GM12873 (cell line): ENCODE results near the gene TAS2R20.
A peak's percentile ranks its signal among the peaks of the same experiment; 100 is the strongest.

Experiments used
- TF ChIP-seq, protein P1 (sequence below): IDR thresholded peaks from 2 replicates; pipeline ENCODE4 v1.5.1; 2012; ENCODE audit warnings: low read depth, mild to moderate bottlenecking, moderate library complexity, low read length, control low read depth; ENCODE audit not compliant: insufficient read depth; ENCODE audit errors: missing control alignments

TAS2R20 gene, protein sequence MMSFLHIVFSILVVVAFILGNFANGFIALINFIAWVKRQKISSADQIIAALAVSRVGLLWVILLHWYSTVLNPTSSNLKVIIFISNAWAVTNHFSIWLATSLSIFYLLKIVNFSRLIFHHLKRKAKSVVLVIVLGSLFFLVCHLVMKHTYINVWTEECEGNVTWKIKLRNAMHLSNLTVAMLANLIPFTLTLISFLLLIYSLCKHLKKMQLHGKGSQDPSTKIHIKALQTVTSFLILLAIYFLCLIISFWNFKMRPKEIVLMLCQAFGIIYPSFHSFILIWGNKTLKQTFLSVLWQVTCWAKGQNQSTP

DNA sequence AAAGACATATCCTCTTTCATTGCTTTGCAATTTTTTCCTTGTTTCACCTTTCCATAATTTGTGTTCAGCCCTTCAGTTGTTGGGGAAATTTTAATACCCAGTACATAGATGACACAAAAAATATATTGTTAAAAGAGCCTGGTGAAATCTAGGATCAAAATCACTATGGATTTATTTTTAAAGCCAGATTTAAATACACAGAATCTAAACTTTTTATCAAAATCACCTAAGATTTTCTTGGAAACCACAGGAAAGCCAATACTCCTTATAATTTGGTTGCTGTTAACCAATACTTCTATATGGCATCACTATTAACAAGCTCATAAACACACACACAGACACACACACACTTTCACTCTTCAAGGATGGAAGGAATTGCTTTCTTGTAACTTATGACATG lies at the start of gene TAS2R20:
Gene TAS2R20, minus strand, starts transcription at position 101 of the 400 bp plus-strand sequence. CDS start 429 bp downstream, outside the sequence.
- TF ChIP-seq, protein P1, sequence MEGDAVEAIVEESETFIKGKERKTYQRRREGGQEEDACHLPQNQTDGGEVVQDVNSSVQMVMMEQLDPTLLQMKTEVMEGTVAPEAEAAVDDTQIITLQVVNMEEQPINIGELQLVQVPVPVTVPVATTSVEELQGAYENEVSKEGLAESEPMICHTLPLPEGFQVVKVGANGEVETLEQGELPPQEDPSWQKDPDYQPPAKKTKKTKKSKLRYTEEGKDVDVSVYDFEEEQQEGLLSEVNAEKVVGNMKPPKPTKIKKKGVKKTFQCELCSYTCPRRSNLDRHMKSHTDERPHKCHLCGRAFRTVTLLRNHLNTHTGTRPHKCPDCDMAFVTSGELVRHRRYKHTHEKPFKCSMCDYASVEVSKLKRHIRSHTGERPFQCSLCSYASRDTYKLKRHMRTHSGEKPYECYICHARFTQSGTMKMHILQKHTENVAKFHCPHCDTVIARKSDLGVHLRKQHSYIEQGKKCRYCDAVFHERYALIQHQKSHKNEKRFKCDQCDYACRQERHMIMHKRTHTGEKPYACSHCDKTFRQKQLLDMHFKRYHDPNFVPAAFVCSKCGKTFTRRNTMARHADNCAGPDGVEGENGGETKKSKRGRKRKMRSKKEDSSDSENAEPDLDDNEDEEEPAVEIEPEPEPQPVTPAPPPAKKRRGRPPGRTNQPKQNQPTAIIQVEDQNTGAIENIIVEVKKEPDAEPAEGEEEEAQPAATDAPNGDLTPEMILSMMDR = no peak

DNA sequence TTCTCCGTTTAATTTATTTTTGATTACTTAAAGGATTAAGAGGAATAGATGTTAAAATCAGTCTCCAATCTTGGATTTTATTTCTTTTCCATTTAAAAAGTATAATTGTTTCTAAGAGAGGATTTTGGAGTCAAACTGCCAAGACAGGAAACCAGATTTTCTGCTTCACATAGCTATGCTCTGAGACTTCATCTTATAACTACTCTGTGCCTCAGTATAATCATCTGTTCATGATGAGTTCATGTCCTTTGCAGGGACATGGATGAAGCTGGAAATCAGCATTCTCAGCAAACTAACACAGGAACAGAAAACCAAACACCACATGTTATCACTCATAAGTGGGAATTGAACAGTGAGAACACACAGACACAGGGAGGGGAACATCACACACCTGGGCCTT lies 42.1 kb upstream of the TAS2R20 start:
- TF ChIP-seq, protein P1 = no peak

DNA sequence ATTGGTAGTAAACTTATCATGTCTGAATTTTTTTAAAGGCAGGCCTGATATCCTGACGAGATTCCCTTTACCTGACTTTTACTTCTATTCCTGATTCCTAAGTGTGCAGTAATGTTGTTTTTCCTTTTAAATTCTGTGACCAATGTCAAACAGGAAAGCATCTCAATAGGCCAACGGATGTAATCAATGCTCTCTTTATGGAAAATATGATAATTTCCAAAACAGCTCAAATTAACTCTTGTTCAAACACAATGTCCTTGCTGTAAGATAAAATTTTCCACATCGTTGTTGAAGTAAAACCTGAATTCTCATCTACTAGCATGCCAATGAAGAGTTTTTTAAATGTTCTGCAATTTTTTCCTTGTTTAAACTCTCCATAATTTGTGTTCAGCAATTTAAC lies 41.1 kb upstream of the TAS2R20 start:
- TF ChIP-seq, protein P1 = no peak

DNA sequence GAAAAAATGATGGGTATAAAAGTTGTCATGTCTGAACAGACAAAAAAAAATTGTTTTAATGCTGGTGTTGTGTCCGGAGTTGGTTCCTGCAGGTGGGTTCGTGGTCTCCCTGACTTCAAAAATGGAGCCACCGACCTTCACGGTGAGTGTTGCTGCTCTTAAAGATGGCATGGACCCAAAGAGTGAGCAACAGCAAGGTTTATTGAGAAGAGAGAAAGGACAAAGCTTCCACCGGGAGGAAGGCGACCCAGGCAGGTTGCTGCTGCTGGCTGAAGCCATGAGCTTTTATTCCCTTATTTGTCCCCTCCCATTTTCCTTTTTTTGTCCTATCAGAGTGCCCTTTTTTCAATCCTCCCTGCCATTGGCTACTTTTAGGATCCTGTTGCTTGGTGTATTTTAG lies 33.2 kb upstream of the TAS2R20 start, which contains the start of gene TAS2R31:
Gene TAS2R31, minus strand, starts transcription at position 101 of the 400 bp plus-strand sequence. Its CDS starts 72 bp downstream, at position 29.
- TF ChIP-seq, protein P1 = no peak

DNA sequence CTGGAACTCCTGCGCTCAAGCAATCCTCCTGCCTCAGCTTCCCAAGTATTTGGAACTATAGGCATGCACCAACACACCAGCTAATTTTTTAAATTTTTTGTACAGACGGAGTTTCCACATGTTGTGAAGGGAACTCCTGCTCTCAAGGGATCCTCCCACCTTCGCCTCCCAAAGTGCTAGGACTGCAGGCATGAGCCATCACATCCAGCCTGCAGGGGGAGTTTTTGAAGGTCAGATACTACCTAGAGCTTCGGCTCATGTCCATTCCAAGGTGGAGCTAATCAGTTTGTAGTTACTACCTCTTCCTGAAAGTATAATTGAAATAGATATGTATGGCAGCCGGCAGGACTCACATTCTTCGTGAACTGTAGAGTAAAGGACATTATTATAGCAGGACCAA lies 28.0 kb upstream of the TAS2R20 start:
- TF ChIP-seq, protein P1 = peak; percentile 16

DNA sequence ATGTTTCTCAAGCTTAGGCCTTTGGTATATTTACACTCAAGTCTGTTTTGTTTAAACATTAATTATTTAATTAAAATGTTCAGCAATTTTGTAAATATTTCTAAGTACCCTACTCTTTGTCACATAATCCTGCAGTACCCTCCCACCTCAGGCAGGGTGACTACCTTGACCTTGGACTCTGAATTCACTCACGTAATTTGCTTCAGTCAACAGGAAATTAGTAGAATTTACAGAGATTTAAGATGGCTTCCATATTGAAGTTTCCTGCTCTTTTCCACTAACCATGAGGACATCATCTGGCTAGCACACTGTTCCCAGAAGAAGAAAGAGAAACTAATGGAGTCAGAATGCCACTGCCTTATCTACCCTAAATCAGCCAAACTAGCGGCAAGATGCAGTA lies 25.3 kb upstream of the TAS2R20 start:
- TF ChIP-seq, protein P1 = no peak

DNA sequence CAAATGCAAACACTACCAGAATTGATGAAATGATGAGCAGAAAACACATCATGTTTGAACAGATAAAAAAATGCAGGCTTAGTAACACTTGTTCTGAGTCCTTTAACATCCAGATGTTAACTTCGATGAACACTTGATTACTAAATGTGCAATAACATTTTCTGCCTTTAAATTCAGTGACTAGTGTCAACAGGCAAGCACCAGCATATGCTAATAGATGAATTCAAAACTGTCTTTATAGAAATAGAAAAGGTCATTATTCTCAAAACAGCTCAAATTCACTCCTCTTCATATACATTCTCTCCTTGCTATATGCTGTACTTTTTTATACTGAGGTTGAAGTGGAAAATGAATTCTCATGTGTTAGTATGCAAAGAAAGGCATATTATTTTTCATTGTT lies 24.4 kb upstream of the TAS2R20 start, which contains the start of gene TAS2R19:
Gene TAS2R19, minus strand, starts transcription at position 101 of the 400 bp plus-strand sequence. Its CDS starts 49 bp downstream, at position 52.
- TF ChIP-seq, protein P1 = no peak
